HFFc6 (cell line): ENCODE measurements around the gene ARID3B. TPM values are rescaled to one million over a fixed set of nuclear protein-coding genes. Genes with fewer than 3 reads are reported as not detected.

Source experiments
- DNase-seq: peaks from one replicate; pipeline ENCODE4 v3.0.0-alpha.2; 2018
- H3K27ac Mint-ChIP-seq: 2 replicates; pipeline ENCODE4 v1.8.0; 2020; ENCODE audit warnings: mild to moderate bottlenecking, mixed read lengths
- H3K27me3 Mint-ChIP-seq: 2 replicates; pipeline ENCODE4 v1.8.0; 2021; ENCODE audit warnings: mild to moderate bottlenecking, moderate library complexity, mixed read lengths; ENCODE audit not compliant: insufficient read depth
- H3K36me3 Mint-ChIP-seq: 2 replicates; pipeline ENCODE4 v1.8.0; 2021; ENCODE audit warnings: low read depth, mixed read lengths
- H3K4me1 Mint-ChIP-seq: 2 replicates; pipeline ENCODE4 v1.8.0; 2020; ENCODE audit warnings: low read depth, mixed read lengths
- H3K4me3 Mint-ChIP-seq: 2 replicates; pipeline ENCODE4 v1.8.0; 2020; ENCODE audit warnings: mild to moderate bottlenecking, moderate library complexity, mixed read lengths
- H3K9me3 Mint-ChIP-seq: 2 replicates; pipeline ENCODE4 v1.8.0; 2020; ENCODE audit warnings: mild to moderate bottlenecking, mixed read lengths
- total RNA-seq, 6 experiments: library from RNA; stranded (reverse); fragmentation: NEBNext Ultra II Directional; extraction: Animal tissue kit (Norgen Biotek cat#: 25700); gene quantifications; 2 replicates in 1 of 6; 3 replicates in 5 of 6; pipeline ENCODE4 v1.2.3, GENCODE V29; 2021
- TF ChIP-seq, protein P1 (sequence below): fragments of 200-600 bp; sonication (generic); IDR thresholded peaks from 2 replicates; pipeline ENCODE4 v1.5.0; 2021; ENCODE audit warnings: antibody characterized with exemption, mild to moderate bottlenecking

Gene ARID3B
- total RNA-seq, 6 experiments from 2014 or later, result 1.2 to 2.1 (median 1.6) TPM

DNA sequence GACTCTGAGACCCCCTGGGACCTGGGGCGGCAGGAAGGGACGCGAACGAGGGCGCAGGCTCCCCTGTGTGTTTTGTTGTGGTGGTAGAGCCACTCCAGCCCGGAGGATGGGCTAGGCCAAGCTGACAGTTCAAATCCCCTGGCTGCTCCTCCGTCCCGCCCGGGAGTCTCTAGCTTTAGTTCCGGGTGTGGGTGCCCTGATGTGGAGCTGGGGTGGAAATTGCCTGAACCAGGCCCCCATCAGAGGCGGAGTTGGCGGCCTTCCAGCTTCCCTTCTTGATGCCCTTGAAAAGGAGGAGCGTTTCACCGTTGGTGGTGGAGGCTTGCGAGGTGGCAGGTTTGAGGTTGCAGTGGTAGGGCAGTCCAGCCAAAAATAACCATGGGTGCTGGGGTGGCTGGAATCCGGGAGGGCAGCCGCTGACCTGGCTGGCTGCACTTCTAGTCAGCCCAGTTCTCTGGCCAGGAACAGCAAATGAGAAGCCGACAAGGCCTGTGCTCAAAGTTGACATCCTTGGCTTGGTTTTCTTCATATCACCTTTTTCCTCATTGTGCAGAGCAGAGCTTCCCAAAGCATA, 75.4 kb downstream of the ARID3B start:
- Mint-ChIP-seq H3K36me3 (peaks cover 7% of the 10 kb centered on the region), H3K4me3 (peak overlapping the region; percentile 97), H3K4me1 (peaks cover 24% of the 10 kb centered on the region), H3K27ac (peak overlapping the region; percentile 91), H3K27me3 (peaks cover 7% of the 10 kb centered on the region; the same call in 1 of the 2 replicates), H3K9me3 (no peaks in the 10 kb centered on the region)
- TF ChIP-seq, protein P1, sequence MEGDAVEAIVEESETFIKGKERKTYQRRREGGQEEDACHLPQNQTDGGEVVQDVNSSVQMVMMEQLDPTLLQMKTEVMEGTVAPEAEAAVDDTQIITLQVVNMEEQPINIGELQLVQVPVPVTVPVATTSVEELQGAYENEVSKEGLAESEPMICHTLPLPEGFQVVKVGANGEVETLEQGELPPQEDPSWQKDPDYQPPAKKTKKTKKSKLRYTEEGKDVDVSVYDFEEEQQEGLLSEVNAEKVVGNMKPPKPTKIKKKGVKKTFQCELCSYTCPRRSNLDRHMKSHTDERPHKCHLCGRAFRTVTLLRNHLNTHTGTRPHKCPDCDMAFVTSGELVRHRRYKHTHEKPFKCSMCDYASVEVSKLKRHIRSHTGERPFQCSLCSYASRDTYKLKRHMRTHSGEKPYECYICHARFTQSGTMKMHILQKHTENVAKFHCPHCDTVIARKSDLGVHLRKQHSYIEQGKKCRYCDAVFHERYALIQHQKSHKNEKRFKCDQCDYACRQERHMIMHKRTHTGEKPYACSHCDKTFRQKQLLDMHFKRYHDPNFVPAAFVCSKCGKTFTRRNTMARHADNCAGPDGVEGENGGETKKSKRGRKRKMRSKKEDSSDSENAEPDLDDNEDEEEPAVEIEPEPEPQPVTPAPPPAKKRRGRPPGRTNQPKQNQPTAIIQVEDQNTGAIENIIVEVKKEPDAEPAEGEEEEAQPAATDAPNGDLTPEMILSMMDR, result no peak
- DNase-seq, result peak; percentile 63

DNA sequence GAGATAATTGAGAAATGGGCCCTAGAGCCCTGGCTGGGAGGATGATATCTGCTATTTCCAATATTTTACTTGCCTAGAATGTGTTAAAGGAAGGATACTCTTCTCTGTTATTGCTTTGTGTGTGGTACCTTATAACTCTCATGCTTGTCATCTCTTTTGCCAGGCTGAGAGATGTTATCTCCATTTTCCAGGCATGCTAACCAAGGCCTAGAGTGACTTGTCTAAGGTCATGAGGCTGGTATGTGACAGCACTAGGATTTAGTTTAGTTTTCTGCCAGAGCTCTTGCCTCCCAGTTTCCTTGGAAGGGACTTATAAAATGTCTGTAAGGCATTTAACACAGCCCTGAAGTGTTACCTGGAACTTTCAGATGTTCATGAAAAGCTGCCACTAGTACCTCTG, 76.0 kb downstream of the ARID3B start:
- peak overlapping the region; percentile 97 for H3K4me3 Mint-ChIP-seq
- peak overlapping the region; percentile 91 for H3K27ac Mint-ChIP-seq
- H3K4me1 Mint-ChIP-seq, result peaks cover 24% of the 10 kb centered on the region
- no peaks in the 10 kb centered on the region for H3K9me3 Mint-ChIP-seq
- TF ChIP-seq, protein P1, result no peak
- peak; percentile 42 for DNase-seq
- H3K27me3 Mint-ChIP-seq, result peaks cover 5% of the 10 kb centered on the region; the same call in 1 of the 2 replicates
- peaks cover 10% of the 10 kb centered on the region for H3K36me3 Mint-ChIP-seq

DNA sequence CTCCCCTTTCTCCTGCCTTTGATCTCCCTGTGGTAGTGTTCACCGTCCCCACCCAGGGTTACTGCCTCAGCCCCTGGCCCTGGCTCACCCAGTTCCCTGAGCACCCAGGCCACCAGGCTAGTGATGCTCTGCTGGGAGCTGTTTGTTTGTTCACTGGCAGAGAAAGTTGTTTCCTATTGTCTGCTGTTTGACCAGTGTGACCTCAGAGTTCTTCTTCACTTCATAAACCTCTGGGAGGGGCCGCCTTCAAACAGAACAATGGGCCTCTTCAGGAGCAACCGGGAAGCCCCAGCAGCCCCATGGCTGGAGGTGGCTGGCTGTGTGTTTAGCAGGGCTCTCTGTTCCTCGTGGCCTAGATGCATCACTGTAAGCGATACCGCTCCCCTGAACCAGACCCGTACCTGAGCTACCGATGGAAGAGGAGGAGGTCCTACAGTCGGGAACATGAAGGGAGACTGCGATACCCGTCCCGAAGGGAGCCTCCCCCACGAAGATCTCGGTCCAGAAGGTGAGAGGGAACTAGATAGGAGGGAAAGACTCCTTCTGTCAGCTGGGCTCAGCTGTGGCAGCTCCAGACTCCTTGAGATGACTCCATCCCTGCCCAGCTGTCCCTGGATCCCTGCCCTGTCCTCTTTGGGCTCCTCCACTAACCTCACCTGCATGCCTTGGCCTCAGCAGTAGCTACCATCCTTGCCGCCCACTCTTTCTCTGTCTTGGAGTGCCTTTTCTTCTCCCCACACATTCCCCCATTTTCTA, 78.0 kb downstream of the ARID3B start:
- H3K4me3 Mint-ChIP-seq, result no peak overlapping the region
- TF ChIP-seq, protein P1, result no peak
- peaks cover 18% of the 10 kb centered on the region for H3K36me3 Mint-ChIP-seq
- no peak for DNase-seq
- peaks cover 5% of the 10 kb centered on the region for H3K27me3 Mint-ChIP-seq
- peaks cover 24% of the 10 kb centered on the region for H3K4me1 Mint-ChIP-seq
- H3K9me3 Mint-ChIP-seq, result no peaks in the 10 kb centered on the region
- H3K27ac Mint-ChIP-seq, result no peak overlapping the region

DNA sequence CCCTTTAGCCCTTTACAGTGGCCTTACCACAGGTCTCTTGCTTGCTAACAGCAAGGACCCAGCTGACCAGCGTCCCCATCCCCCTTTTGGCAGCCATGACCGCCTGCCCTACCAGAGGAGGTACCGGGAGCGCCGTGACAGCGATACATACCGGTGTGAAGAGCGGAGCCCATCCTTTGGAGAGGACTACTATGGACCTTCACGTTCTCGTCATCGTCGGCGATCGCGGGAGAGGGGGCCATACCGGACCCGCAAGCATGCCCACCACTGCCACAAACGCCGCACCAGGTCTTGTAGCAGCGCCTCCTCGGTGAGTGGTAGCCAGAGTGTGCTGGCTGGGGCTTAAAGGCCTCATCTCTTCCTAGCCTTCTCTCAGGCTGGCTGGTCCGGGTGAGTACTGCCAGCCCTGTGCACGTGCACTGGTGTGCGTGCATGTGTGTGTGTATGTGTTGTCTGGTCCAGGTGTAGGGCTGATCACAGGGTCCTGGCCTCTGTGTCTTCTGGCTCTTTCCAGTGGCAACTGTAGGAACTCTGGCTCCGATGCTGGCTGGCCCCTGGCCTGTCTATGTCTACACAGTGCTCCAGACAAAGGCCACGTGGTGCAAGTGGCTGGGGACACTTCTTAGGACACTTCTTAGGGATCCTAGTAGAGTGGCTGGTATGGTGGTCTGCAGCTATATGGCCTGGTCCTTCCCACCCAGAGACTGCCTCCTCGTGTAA, 79.1 kb downstream of the ARID3B start:
- Mint-ChIP-seq H3K27ac (no peak overlapping the region), H3K4me3 (no peak overlapping the region), H3K36me3 (peaks cover 18% of the 10 kb centered on the region), H3K27me3 (peaks cover 5% of the 10 kb centered on the region), H3K4me1 (peaks cover 24% of the 10 kb centered on the region), H3K9me3 (no peaks in the 10 kb centered on the region)
- no peak for DNase-seq
- TF ChIP-seq, protein P1, result no peak

DNA sequence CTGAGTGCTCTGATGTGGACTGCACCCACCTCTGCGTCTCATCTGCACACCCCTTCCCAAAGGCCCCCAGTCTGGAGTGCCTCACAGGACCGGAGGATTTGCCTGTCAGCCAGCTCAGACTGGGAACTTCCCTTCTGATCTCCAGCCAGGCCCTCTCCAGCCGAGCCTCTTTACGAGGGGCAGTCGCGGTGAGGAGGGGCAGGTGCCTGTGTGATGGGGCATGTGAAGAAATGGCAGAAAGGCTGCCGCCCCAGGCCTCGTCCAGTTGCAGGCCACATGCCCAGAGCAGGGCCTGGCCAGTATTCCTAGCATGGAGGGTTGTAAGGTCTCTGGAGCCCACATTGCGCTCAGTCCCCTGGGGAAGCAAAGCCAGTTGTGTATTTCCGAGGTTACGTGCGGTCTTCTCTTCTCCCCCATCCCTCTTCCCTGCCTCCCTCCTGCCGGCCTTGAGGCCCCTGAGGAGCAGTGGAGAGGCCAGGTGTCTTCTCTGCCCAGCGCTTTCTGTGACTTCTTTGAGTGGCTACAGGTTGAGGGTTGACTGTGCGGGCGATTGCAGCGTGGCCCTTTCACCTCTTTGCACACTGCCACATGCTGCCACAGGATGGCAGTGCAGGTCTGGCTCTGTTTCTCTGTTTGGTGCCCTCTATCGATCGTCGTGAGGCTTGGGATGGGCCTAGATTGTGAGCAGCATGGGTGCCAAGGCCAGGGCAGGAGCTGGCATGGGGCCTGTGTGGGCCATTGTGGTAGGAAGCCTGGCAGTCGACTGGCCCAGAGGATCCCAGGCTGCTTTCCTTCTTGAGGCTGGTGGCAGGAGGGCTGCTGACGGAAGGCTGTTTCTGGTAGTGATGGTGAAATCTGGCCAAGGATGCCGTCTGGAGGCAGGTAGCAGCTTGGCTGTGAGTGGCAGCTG, 79.9 kb downstream of the ARID3B start:
- TF ChIP-seq, protein P1, result peak; percentile 90
- DNase-seq, result peak; percentile 68
- peaks cover 5% of the 10 kb centered on the region for H3K27me3 Mint-ChIP-seq
- H3K36me3 Mint-ChIP-seq, result peaks cover 22% of the 10 kb centered on the region
- H3K9me3 Mint-ChIP-seq, result no peaks in the 10 kb centered on the region
- peak overlapping the region; percentile 42 for H3K27ac Mint-ChIP-seq
- no peak overlapping the region for H3K4me3 Mint-ChIP-seq
- H3K4me1 Mint-ChIP-seq, result peaks cover 24% of the 10 kb centered on the region
